ENCODE measurements around the gene PRSS22. TPM values are rescaled to one million over a fixed set of nuclear protein-coding genes. Genes with fewer than 3 reads are reported as not detected.

The PRSS22 gene
- total RNA-seq, 6 donors from 2014 or later = 9.3 to 24.8 (median 16.6) TPM

- ATAC-seq (ENCODE audit: low FRiP score in 2 of 2) (no peak), DNase-seq (no peak)
- no peaks in the 10 kb centered on the region for H3K27me3 ChIP-seq
- H3K27ac ChIP-seq = no peak overlapping the region
- H3K36me3 ChIP-seq = no peaks in the 10 kb centered on the region
- no peak overlapping the region for H3K4me3 ChIP-seq
- peaks cover 0 to 13% (median 9%) of the 10 kb centered on the region in 4 donors for H3K4me1 ChIP-seq
- TF ChIP-seq EP300 (IDR thresholded peaks at IDR 0.05) = no peak
- no peak for TF ChIP-seq POLR2A (IDR thresholded peaks at IDR 0.05)
- TF ChIP-seq CTCF (IDR thresholded peaks at IDR 0.05) = no peak
- no peak for TF ChIP-seq POLR2AphosphoS5 (IDR thresholded peaks at IDR 0.05)
- H3K9me3 ChIP-seq = no peaks in the 10 kb centered on the region
- WGBS, 2 donors = 61% methylated on average over 3 to 7 of the region's 7 CpGs
Measured at GRCh38 chr16:2833776-2834175, 24.2 kb downstream of the PRSS22 start.

- no peak overlapping the region for H3K4me3 ChIP-seq
- 82 to 84% methylated on average over 11 to 14 of the region's 15 CpGs for WGBS, 2 donors
- no peak for DNase-seq
Measured at GRCh38 chr16:2831203-2831602, 26.8 kb downstream of the PRSS22 start.

GRCh38 chr16:2830355-2830695, 27.6 kb downstream of the PRSS22 start:
- Histone ChIP-seq H3K27ac (peak overlapping the region in 1 of 4 donors; percentile 1), H3K4me1 (peaks cover 0 to 12% (median 5%) of the 10 kb centered on the region in 4 donors), H3K9me3 (no peaks in the 10 kb centered on the region), H3K4me3 (no peak overlapping the region), H3K36me3 (no peaks in the 10 kb centered on the region), H3K27me3 (no peaks in the 10 kb centered on the region)
- ATAC-seq (ENCODE audit: low FRiP score in 2 of 2) (no peak), DNase-seq (no peak)
- 74 to 90% methylated on average over 1 to 5 of the region's 5 CpGs for WGBS, 2 donors
- TF ChIP-seq POLR2AphosphoS5 (IDR thresholded peaks at IDR 0.05) = no peak

More at GRCh38 chr16:2831203-2831602, 26.8 kb downstream of the PRSS22 start:
- no peak for TF ChIP-seq POLR2A (IDR thresholded peaks at IDR 0.05)
- no peak for TF ChIP-seq EP300 (IDR thresholded peaks at IDR 0.05)
- no peak for TF ChIP-seq POLR2AphosphoS5 (IDR thresholded peaks at IDR 0.05)
- TF ChIP-seq CTCF (IDR thresholded peaks at IDR 0.05) = no peak
- Histone ChIP-seq H3K27me3 (no peaks in the 10 kb centered on the region), H3K4me1 (peaks cover 0 to 12% (median 7%) of the 10 kb centered on the region in 4 donors), H3K36me3 (no peaks in the 10 kb centered on the region), H3K9me3 (no peaks in the 10 kb centered on the region), H3K27ac (no peak overlapping the region)
- no peak for ATAC-seq (ENCODE audit: low FRiP score in 2 of 2)

- H3K27me3 ChIP-seq = no peaks in the 10 kb centered on the region
- TF ChIP-seq EP300 (IDR thresholded peaks at IDR 0.05) (no peak), CTCF (IDR thresholded peaks at IDR 0.05) (no peak), POLR2AphosphoS5 (IDR thresholded peaks at IDR 0.05) (no peak), POLR2A (IDR thresholded peaks at IDR 0.05) (no peak)
- H3K9me3 ChIP-seq = no peaks in the 10 kb centered on the region
- no peak for DNase-seq
- H3K27ac ChIP-seq = peak within 1 kb of the TSS in 1 of 4 donors; percentile 1
- no peaks in the 10 kb centered on the region for H3K36me3 ChIP-seq
- H3K4me3 ChIP-seq = no peak within 1 kb of the TSS
- H3K4me1 ChIP-seq = peaks cover 0 to 12% (median 4%) of the 10 kb centered on the region in 4 donors
- WGBS, 2 donors = 55 to 58% methylated on average over 8 to 30 of the region's 32 CpGs
- no peak for ATAC-seq (ENCODE audit: low FRiP score in 2 of 2)
Measured at GRCh38 chr16:2829501-2830354, 28.2 kb downstream of the PRSS22 start, which contains the start of gene ZG16B. Gene ZG16B (plus strand): TSS chr16:2830303. CDS start chr16:2830442, 139 bp downstream.

GRCh38 chr16:2828876-2829430, 29.0 kb downstream of the PRSS22 start:
- H3K4me1 ChIP-seq = peaks cover 0 to 12% (median 4%) of the 10 kb centered on the region in 4 donors
- DNase-seq = no peak
- no peaks in the 10 kb centered on the region for H3K27me3 ChIP-seq
- H3K9me3 ChIP-seq = no peaks in the 10 kb centered on the region
- 89 to 91% methylated on average over 16 to 17 of the region's 17 CpGs for WGBS, 2 donors
- no peak overlapping the region for H3K27ac ChIP-seq
- H3K36me3 ChIP-seq = no peaks in the 10 kb centered on the region
- no peak overlapping the region for H3K4me3 ChIP-seq
- TF ChIP-seq POLR2AphosphoS5 (IDR thresholded peaks at IDR 0.05) (no peak), POLR2A (IDR thresholded peaks at IDR 0.05) (no peak), EP300 (IDR thresholded peaks at IDR 0.05) (no peak), CTCF (IDR thresholded peaks at IDR 0.05) (no peak)
- ATAC-seq (ENCODE audit: low FRiP score in 2 of 2) = no peak
